Measurements from ENCODE around the gene C1orf232. TPM values are rescaled to one million over a fixed set of nuclear protein-coding genes. Genes with fewer than 3 reads are reported as not detected.

Gene C1orf232
- total RNA-seq, 1 donor from 2014 or later, result not detected

GRCh38 chr1:26124418-26125331 is 44.1 kb downstream of the C1orf232 start:
- DNase-seq (ENCODE audit: low read depth), result no peak
- no peak overlapping the region for H3K4me3 ChIP-seq (ENCODE audit: low read depth, low read length)
- TF ChIP-seq, protein P1, sequence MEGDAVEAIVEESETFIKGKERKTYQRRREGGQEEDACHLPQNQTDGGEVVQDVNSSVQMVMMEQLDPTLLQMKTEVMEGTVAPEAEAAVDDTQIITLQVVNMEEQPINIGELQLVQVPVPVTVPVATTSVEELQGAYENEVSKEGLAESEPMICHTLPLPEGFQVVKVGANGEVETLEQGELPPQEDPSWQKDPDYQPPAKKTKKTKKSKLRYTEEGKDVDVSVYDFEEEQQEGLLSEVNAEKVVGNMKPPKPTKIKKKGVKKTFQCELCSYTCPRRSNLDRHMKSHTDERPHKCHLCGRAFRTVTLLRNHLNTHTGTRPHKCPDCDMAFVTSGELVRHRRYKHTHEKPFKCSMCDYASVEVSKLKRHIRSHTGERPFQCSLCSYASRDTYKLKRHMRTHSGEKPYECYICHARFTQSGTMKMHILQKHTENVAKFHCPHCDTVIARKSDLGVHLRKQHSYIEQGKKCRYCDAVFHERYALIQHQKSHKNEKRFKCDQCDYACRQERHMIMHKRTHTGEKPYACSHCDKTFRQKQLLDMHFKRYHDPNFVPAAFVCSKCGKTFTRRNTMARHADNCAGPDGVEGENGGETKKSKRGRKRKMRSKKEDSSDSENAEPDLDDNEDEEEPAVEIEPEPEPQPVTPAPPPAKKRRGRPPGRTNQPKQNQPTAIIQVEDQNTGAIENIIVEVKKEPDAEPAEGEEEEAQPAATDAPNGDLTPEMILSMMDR (conservative IDR thresholded peaks at IDR 0.05; ENCODE audit: low read depth, low read length), result no peak

GRCh38 chr1:26122988-26123973 is 45.5 kb downstream of the C1orf232 start:
- H3K4me3 ChIP-seq (ENCODE audit: low read depth, low read length), result no peak overlapping the region
- DNase-seq (ENCODE audit: low read depth), result no peak
- TF ChIP-seq, protein P1 (conservative IDR thresholded peaks at IDR 0.05; ENCODE audit: low read depth, low read length), result no peak

DNA sequence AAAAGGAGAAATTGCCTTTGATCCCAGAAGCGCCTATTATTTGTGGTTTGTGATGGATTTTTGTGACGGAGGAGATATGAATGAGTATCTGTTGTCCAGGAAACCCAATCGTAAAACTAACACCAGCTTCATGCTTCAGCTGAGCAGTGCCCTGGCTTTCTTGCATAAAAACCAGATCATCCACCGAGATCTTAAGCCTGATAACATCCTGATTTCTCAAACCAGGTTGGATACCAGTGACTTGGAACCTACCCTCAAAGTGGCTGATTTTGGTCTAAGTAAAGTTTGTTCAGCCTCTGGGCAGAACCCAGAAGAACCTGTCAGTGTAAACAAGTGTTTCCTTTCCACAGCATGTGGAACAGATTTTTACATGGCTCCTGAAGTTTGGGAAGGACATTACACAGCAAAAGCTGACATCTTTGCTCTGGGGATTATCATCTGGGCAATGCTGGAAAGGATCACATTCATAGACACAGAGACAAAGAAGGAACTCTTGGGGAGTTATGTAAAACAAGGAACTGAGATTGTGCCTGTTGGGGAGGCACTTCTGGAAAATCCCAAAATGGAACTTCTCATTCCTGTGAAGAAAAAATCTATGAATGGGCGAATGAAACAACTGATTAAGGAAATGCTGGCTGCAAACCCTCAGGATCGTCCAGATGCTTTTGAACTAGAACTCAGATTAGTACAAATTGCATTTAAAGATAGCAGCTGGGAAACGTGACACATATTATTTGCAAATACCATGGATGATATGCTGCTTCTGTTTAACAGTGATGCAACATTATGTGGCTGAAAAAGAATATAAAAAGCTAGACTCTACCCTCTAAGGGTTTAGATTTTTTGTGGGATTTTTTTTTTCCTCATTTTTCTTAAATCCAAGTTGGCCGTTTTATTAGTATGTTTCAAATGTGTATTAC is 46.6 kb downstream of the C1orf232 start:
- TF ChIP-seq, protein P1 (conservative IDR thresholded peaks at IDR 0.05; ENCODE audit: low read depth, low read length), result no peak
- no peak for DNase-seq (ENCODE audit: low read depth)
- H3K4me3 ChIP-seq (ENCODE audit: low read depth, low read length), result no peak overlapping the region

DNA sequence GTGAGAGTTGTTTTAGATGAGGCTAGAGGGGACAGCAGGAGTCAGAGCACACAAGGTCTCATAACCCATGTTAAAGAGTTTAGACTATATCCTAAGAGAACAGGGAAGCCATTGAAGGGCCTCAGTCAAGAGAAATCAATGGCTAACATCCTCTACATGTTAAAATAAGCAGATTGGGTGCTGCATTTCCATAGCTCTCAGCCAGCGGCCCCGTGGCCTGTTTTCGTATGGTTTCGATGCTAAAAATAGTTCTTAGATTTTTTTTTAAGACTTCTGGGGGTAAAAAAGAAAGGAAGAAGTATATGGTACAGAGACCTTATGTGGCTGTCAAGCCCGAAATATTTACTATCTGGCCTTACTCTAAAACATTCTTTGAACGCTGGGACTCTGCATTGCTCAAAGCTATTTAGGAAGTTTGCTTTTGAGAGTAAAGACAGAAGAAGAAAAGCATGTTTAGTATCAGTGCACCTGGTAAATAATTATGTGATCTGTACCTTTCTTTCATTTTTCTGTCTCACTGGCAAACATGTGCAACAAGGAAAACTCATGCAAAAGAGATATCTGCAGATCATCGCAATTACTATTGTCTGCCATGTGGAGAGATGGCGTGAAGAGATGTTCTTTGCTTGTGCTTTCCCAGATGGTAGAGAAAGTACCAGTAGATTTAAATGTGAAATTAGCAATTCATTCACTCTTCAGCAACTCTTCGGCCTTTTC is 48.7 kb downstream of the C1orf232 start:
- TF ChIP-seq, protein P1 (conservative IDR thresholded peaks at IDR 0.05; ENCODE audit: low read depth, low read length), result no peak
- H3K4me3 ChIP-seq (ENCODE audit: low read depth, low read length), result no peak overlapping the region
- no peak for DNase-seq (ENCODE audit: low read depth)

- DNase-seq (ENCODE audit: low read depth), result no peak
- no peak overlapping the region for H3K4me3 ChIP-seq (ENCODE audit: low read depth, low read length)
- TF ChIP-seq, protein P1 (conservative IDR thresholded peaks at IDR 0.05; ENCODE audit: low read depth, low read length), result no peak
These were observed 54.4 kb downstream of the C1orf232 start for GRCh38 chr1:26114165-26114927.

Other genes starting within 250 kb of the C1orf232 start
- 11.6 and 12.0 TPM in 2 replicates for gene PAFAH2, start 170.9 kb downstream of the C1orf232 start, total RNA-seq
- gene EXTL1, start 147.2 kb downstream of the C1orf232 start, total RNA-seq, result 0.07 and 0.12 TPM in 2 replicates
- gene SLC30A2, start 122.8 kb downstream of the C1orf232 start, total RNA-seq, result not detected in 2 replicates
- gene TRIM63, start 101.3 kb downstream of the C1orf232 start, total RNA-seq, result not detected in 2 replicates
- 3.0 and 12.3 TPM in 2 replicates for gene PDIK1L, start 57.1 kb downstream of the C1orf232 start, total RNA-seq
- not detected in 2 replicates for gene FAM110D, start 9.9 kb downstream of the C1orf232 start, total RNA-seq
- 80.4 and 89.3 TPM in 2 replicates for gene ZNF593, start 945 bp upstream of the C1orf232 start, total RNA-seq
- not detected in 2 replicates for gene ZNF593OS, start 2.9 kb upstream of the C1orf232 start, total RNA-seq
- 6.7 and 14.8 TPM in 2 replicates for gene CNKSR1, start 8.5 kb upstream of the C1orf232 start, total RNA-seq
- not detected in 2 replicates for gene CATSPER4, start 21.6 kb upstream of the C1orf232 start, total RNA-seq
- 14.6 and 20.8 TPM in 2 replicates for gene CEP85, start 65.2 kb upstream of the C1orf232 start, total RNA-seq
- 119 and 184 TPM in 2 replicates for gene SH3BGRL3, start 111.1 kb upstream of the C1orf232 start, total RNA-seq
- 3.8 and 4.8 TPM in 2 replicates for gene UBXN11, start 137.7 kb upstream of the C1orf232 start, total RNA-seq
- gene CD52, start 149.0 kb upstream of the C1orf232 start, total RNA-seq, result not detected in 2 replicates
- 2.8 and 9.3 TPM in 2 replicates for gene CRYBG2, start 185.2 kb upstream of the C1orf232 start, total RNA-seq
- not detected in 2 replicates for gene ZNF683, start 203.8 kb upstream of the C1orf232 start, total RNA-seq
- not detected in 2 replicates for gene LIN28A, start 241.9 kb upstream of the C1orf232 start, total RNA-seq

All from epithelial cell of proximal tubule (primary cell).